Mammary epithelial cell (primary cell): ENCODE results near the gene FBP2.

Experiments
- EZH2 ChIP-seq: IDR thresholded peaks from 2 replicates; pipeline ENCODE4 v1.6.1; 2012; ENCODE audit warnings: low read length, inconsistent platforms, borderline replicate concordance
- TF ChIP-seq, protein P1 (sequence below), 2 donors: IDR thresholded peaks in 1 of 2; conservative IDR thresholded peaks in 1 of 2; 2 replicates each; pipeline ENCODE4 v1.5.1; 2011 to 2012; ENCODE audit warnings: inconsistent platforms in 2 of 2, low read length in 2 of 2, mild to moderate bottlenecking in 2 of 2, control low read depth in 1 of 2, low read depth in 1 of 2; ENCODE audit not compliant: insufficient read depth in 1 of 2; ENCODE audit errors: extremely low read depth in 1 of 2

DNA sequence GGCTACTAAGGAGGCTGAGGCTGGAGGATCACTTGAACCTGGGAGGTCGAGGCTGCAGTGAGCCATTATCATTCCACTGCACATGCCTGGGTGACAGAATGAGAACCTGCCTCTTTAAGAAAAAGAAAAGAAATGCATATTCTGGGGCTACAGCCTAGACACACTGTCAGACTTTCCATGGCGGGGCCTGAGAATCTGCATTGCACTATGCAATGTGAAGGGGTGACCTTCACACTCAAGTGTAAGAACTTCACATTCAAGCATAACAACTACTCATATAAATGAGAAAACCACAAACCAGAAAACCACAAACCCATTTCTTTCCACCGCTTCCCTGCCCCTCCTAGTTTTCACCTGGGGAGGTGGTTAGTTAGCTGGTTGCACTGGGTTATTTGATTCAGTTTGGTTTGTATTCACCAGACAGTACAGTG lies 18.0 kb upstream of the FBP2 start:
- TF ChIP-seq, protein P1, sequence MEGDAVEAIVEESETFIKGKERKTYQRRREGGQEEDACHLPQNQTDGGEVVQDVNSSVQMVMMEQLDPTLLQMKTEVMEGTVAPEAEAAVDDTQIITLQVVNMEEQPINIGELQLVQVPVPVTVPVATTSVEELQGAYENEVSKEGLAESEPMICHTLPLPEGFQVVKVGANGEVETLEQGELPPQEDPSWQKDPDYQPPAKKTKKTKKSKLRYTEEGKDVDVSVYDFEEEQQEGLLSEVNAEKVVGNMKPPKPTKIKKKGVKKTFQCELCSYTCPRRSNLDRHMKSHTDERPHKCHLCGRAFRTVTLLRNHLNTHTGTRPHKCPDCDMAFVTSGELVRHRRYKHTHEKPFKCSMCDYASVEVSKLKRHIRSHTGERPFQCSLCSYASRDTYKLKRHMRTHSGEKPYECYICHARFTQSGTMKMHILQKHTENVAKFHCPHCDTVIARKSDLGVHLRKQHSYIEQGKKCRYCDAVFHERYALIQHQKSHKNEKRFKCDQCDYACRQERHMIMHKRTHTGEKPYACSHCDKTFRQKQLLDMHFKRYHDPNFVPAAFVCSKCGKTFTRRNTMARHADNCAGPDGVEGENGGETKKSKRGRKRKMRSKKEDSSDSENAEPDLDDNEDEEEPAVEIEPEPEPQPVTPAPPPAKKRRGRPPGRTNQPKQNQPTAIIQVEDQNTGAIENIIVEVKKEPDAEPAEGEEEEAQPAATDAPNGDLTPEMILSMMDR (conservative IDR thresholded peaks at IDR 0.05 in 1 of 2, IDR thresholded peaks at IDR 0.05 in 1 of 2; ENCODE audit: extremely low read depth in 1 of 2, insufficient read depth in 1 of 2, low read depth in 1 of 2, low read length in 2 of 2), result no peak
- no peak for TF ChIP-seq EZH2
